H9 (cell line): ENCODE data around the gene SNX2. TPM values are rescaled to one million over a fixed set of nuclear protein-coding genes. Genes with fewer than 3 reads are reported as not detected.

Source experiments
- DNase-seq: peaks from one replicate; pipeline ENCODE4 v3.0.0-alpha.2; 2017
- H2AFZ ChIP-seq: one replicate; pipeline ENCODE4 v1.6.1; 2013; ENCODE audit warnings: mild to moderate bottlenecking, low read length, control low read depth, moderate library complexity
- H2AK5ac ChIP-seq: 2 replicates; pipeline ENCODE4 v1.6.1; 2013; ENCODE audit warnings: low read length, control low read depth, mixed read lengths; ENCODE audit not compliant: insufficient read length
- H2BK120ac ChIP-seq: one replicate; pipeline ENCODE4 v1.6.1; 2013; ENCODE audit warnings: low read depth, mild to moderate bottlenecking, low read length, control low read depth, inconsistent platforms; ENCODE audit not compliant: poor library complexity, severe bottlenecking
- H2BK12ac ChIP-seq: 2 replicates; pipeline ENCODE4 v1.6.1; 2013; ENCODE audit warnings: low read length, control low read depth, mixed read lengths, low read depth; ENCODE audit not compliant: insufficient read length
- H2BK15ac ChIP-seq: 2 replicates; pipeline ENCODE4 v1.6.1; 2013; ENCODE audit warnings: low read depth, low read length, control low read depth
- H2BK20ac ChIP-seq: one replicate; pipeline ENCODE4 v1.6.1; 2013; ENCODE audit warnings: low read depth, mild to moderate bottlenecking, low read length, control low read depth, inconsistent platforms; ENCODE audit not compliant: poor library complexity, severe bottlenecking
- H2BK5ac ChIP-seq: 2 replicates; pipeline ENCODE4 v1.6.1; 2013; ENCODE audit warnings: low read length, control low read depth, mixed read lengths; ENCODE audit not compliant: insufficient read length
- H3K14ac ChIP-seq: 2 replicates; pipeline ENCODE4 v1.6.1; 2013; ENCODE audit warnings: low read length, control low read depth; ENCODE audit not compliant: insufficient read depth
- H3K18ac ChIP-seq: 2 replicates; pipeline ENCODE4 v1.6.1; 2013; ENCODE audit warnings: low read depth, mild to moderate bottlenecking, mixed read lengths, low read length, control low read depth; ENCODE audit not compliant: insufficient read length
- H3K23ac ChIP-seq: 2 replicates; pipeline ENCODE4 v1.6.1; 2013; ENCODE audit warnings: low read length, control low read depth, mixed read lengths, low read depth; ENCODE audit not compliant: insufficient read length
- H3K23me2 ChIP-seq: 2 replicates; pipeline ENCODE4 v1.6.1; 2013; ENCODE audit warnings: low read depth, mild to moderate bottlenecking, mixed read lengths, low read length, control low read depth; ENCODE audit not compliant: insufficient read length, poor library complexity, severe bottlenecking
- H3K27ac ChIP-seq: 2 replicates; pipeline ENCODE4 v1.5.1; 2013; ENCODE audit warnings: low read length, control low read depth, mixed read lengths, low read depth; ENCODE audit not compliant: insufficient read length
- H3K27me3 ChIP-seq: 2 replicates; pipeline ENCODE4 v1.6.1; 2013; ENCODE audit warnings: low read length, control low read depth, inconsistent platforms; ENCODE audit not compliant: insufficient read depth
- H3K4ac ChIP-seq: 2 replicates; pipeline ENCODE4 v1.6.1; 2013; ENCODE audit warnings: low read depth, mild to moderate bottlenecking, control low read depth, inconsistent platforms, low read length, moderate library complexity
- H3K4me1 ChIP-seq: 2 replicates; pipeline ENCODE4 v1.6.1; 2013; ENCODE audit warnings: low read length, control low read depth, inconsistent platforms; ENCODE audit not compliant: insufficient read depth
- H3K4me2 ChIP-seq: 2 replicates; pipeline ENCODE4 v1.6.1; 2013; ENCODE audit warnings: low read length, control low read depth, mixed read lengths; ENCODE audit not compliant: insufficient read length, insufficient read depth
- H3K56ac ChIP-seq: 2 replicates; pipeline ENCODE4 v1.6.1; 2013; ENCODE audit warnings: low read depth, mild to moderate bottlenecking, mixed read lengths, low read length, control low read depth; ENCODE audit not compliant: insufficient read length
- H3K79me1 ChIP-seq: 2 replicates; pipeline ENCODE4 v1.6.1; 2013; ENCODE audit warnings: low read depth, mild to moderate bottlenecking, moderate library complexity, low read length, control low read depth, inconsistent platforms; ENCODE audit not compliant: insufficient read depth, poor library complexity, severe bottlenecking
- H3K79me2 ChIP-seq: 2 replicates; pipeline ENCODE4 v1.6.1; 2013; ENCODE audit warnings: low read length, control low read depth, inconsistent platforms; ENCODE audit not compliant: insufficient read depth
- H3K9ac ChIP-seq: 2 replicates; pipeline ENCODE4 v1.6.1; 2013; ENCODE audit warnings: low read length, control low read depth, mixed read lengths; ENCODE audit not compliant: insufficient read length; ENCODE audit errors: extremely low read depth
- H3K9me3 ChIP-seq: one replicate; pipeline ENCODE4 v1.6.1; 2013; ENCODE audit warnings: low read depth, low read length, inconsistent platforms; ENCODE audit not compliant: control insufficient read depth
- H3T11ph ChIP-seq: one replicate; pipeline ENCODE4 v1.6.1; 2013; ENCODE audit warnings: mild to moderate bottlenecking, low read length, control low read depth, inconsistent platforms
- H4K20me1 ChIP-seq: one replicate; pipeline ENCODE4 v1.6.1; 2013; ENCODE audit not compliant: control insufficient read depth, insufficient read length, insufficient read depth
- H4K5ac ChIP-seq: 2 replicates; pipeline ENCODE4 v1.6.1; 2013; ENCODE audit warnings: low read depth, mild to moderate bottlenecking, mixed read lengths, low read length, control low read depth; ENCODE audit not compliant: insufficient read length
- H4K8ac ChIP-seq: replicated peaks from 2 replicates; pipeline ENCODE4 v1.6.1; 2013; ENCODE audit warnings: low read length, control low read depth, mixed read lengths, low read depth; ENCODE audit not compliant: insufficient read length
- H4K91ac ChIP-seq: 2 replicates; pipeline ENCODE4 v1.6.1; 2013; ENCODE audit warnings: low read depth, mild to moderate bottlenecking, moderate library complexity, mixed read lengths, low read length, control low read depth; ENCODE audit not compliant: insufficient read length
- H3K27ac Mint-ChIP-seq, 3 experiments: 2 replicates in 2 of 3; 3 replicates in 1 of 3; pipeline ENCODE4 v1.8.0; 2020 to 2021; ENCODE audit warnings: mixed read lengths in 3 of 3, mild to moderate bottlenecking in 1 of 3, moderate library complexity in 1 of 3
- H3K27me3 Mint-ChIP-seq: 2 replicates; pipeline ENCODE4 v1.8.0; 2021; ENCODE audit warnings: low read depth, mild to moderate bottlenecking, moderate library complexity, mixed read lengths
- H3K36me3 Mint-ChIP-seq, 3 experiments: 2 replicates in 2 of 3; 3 replicates in 1 of 3; pipeline ENCODE4 v1.8.0; 2020 to 2021; ENCODE audit warnings: low read depth in 3 of 3, mixed read lengths in 3 of 3; ENCODE audit not compliant: insufficient read depth in 1 of 3
- H3K4me1 Mint-ChIP-seq, 2 experiments: 2 replicates each; pipeline ENCODE4 v1.8.0; 2020; ENCODE audit warnings: mixed read lengths in 2 of 2
- H3K4me3 Mint-ChIP-seq, 2 experiments: 2 replicates in 1 of 2; 3 replicates in 1 of 2; pipeline ENCODE4 v1.8.0; 2020 to 2021; ENCODE audit warnings: mild to moderate bottlenecking in 2 of 2, mixed read lengths in 2 of 2, moderate library complexity in 1 of 2
- H3K9me3 Mint-ChIP-seq, 2 experiments: 2 replicates in 1 of 2; 3 replicates in 1 of 2; pipeline ENCODE4 v1.8.0; 2020; ENCODE audit warnings: mild to moderate bottlenecking in 2 of 2, mixed read lengths in 2 of 2, moderate library complexity in 1 of 2
- CTCF ChIP-seq: fragments of 200-600 bp; sonication (generic); conservative IDR thresholded peaks from 3 replicates; pipeline ENCODE4 v1.8.0; 2021; ENCODE audit warnings: antibody characterized with exemption, mild to moderate bottlenecking
- WGBS: extraction: QIAGEN DNeasy Blood & Tissue Kit; methylation state at CpG from one replicate; pipeline ENCODE4 v1.1.7; 2013; ENCODE audit warnings: missing lambda C conversion rate, low lambda C conversion rate, mixed read lengths; ENCODE audit not compliant: insufficient read length; ENCODE audit errors: extremely low coverage; 5-methylcytosine and 5-hydroxymethylcytosine counted together
- total RNA-seq: library from RNA; stranded (reverse); gene quantifications from 2 replicates; pipeline ENCODE4 v1.2.1, GENCODE V29; 2021

SNX2 gene
- total RNA-seq, 1 experiment from 2014 or later = 62.6 TPM

DNA sequence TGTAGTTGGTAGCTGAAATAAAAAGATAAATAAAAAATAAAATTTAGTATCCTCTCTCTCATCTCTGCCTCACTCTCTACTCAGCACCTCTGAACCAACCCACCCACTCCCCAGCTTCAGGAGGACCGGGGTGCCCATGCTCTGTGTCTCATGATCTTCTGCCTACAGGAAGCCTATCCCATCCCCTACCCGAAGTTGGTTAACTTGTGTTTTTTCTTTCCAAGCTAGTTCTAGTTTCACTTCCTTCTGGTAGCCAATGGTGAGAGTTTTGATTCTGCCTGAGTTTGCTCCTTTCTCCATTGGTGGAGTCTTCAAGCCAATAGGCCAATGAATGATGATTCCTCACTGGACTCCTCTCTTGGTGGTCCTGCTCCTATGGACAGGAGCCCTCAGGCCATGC lies 102.6 kb downstream of the SNX2 start:
- Histone ChIP-seq H2BK5ac (no peak overlapping the region), H4K91ac (no peak overlapping the region), H3T11ph (no peak overlapping the region), H3K9me3 (no peaks in the 10 kb centered on the region), H3K4me1 (no peaks in the 10 kb centered on the region), H4K20me1 (no peaks in the 10 kb centered on the region), H3K23ac (no peak overlapping the region), H3K27ac (no peak overlapping the region), H3K4me2 (no peak overlapping the region), H3K27me3 (no peaks in the 10 kb centered on the region), H3K79me2 (no peaks in the 10 kb centered on the region), H4K8ac (no peak overlapping the region), H3K56ac (no peak overlapping the region), H2BK120ac (no peak overlapping the region), H2BK12ac (no peak overlapping the region), H3K9ac (no peak overlapping the region), H3K23me2 (no peaks in the 10 kb centered on the region), H3K14ac (no peak overlapping the region), H3K4ac (no peak overlapping the region), H2BK15ac (no peak overlapping the region), H4K5ac (no peak overlapping the region), H2AFZ (no peak overlapping the region), H3K18ac (no peak overlapping the region), H3K79me1 (no peaks in the 10 kb centered on the region), H2AK5ac (no peak overlapping the region), H2BK20ac (no peak overlapping the region)
- TF ChIP-seq CTCF = no peak
- no peaks in the 10 kb centered on the region for H3K9me3 Mint-ChIP-seq
- no peak for DNase-seq
- H3K4me3 Mint-ChIP-seq = no peak overlapping the region
- no peaks in the 10 kb centered on the region for H3K36me3 Mint-ChIP-seq
- no peaks in the 10 kb centered on the region for H3K27me3 Mint-ChIP-seq
- WGBS = no CpG with 5 or more reads among the region's 2 CpGs
- peaks cover 6% of the 10 kb centered on the region in 2 experiments for H3K4me1 Mint-ChIP-seq
- H3K27ac Mint-ChIP-seq = no peak overlapping the region
